G401.6 (cell line): Measurements from ENCODE around the gene DNAJC9.
"Not testable (repeated sequence)": the region's sequence is repeated elsewhere in the genome, so short reads cannot be mapped to it uniquely, and the experiment has no call there.

Experiments used
- FAIRE-seq: peaks from 2 replicates; lab custom pipeline; 2012; peaks lifted over from hg19 to GRCh38; lab: Jason Lieb, UNC

The DNAJC9 gene

GRCh38 chr10:73246646-73247508 lies at the start of gene DNAJC9:
DNAJC9 (minus strand) TSS chr10:73247255; CDS start chr10:73247189, 66 bp downstream.
- peak; percentile 92 for FAIRE-seq

GRCh38 chr10:73293461-73293860 lies 46.4 kb upstream of the DNAJC9 start:
- FAIRE-seq, result no peak

- FAIRE-seq, result no peak
Measured at GRCh38 chr10:73289958-73290357, 42.9 kb upstream of the DNAJC9 start.

GRCh38 chr10:73287441-73287840 lies 40.4 kb upstream of the DNAJC9 start:
- no peak for FAIRE-seq

GRCh38 chr10:73281097-73281496 lies 34.0 kb upstream of the DNAJC9 start:
- no peak for FAIRE-seq

- peak; percentile 15 for FAIRE-seq
Measured at GRCh38 chr10:73264423-73264822, 17.4 kb upstream of the DNAJC9 start.

- FAIRE-seq, result peak; percentile 94
Measured at GRCh38 chr10:73263693-73264347, 16.8 kb upstream of the DNAJC9 start.

- FAIRE-seq, result no peak
Measured at GRCh38 chr10:73262880-73263555, 16.0 kb upstream of the DNAJC9 start.

GRCh38 chr10:73262105-73262730 lies 15.2 kb upstream of the DNAJC9 start:
- FAIRE-seq, result no peak

- FAIRE-seq, result no peak
Measured at GRCh38 chr10:73261362-73261995, 14.4 kb upstream of the DNAJC9 start.

- FAIRE-seq, result not testable (repeated sequence)
Measured at GRCh38 chr10:73258612-73259011, 11.6 kb upstream of the DNAJC9 start.

GRCh38 chr10:73253225-73253555 lies 6.1 kb upstream of the DNAJC9 start:
- no peak for FAIRE-seq

GRCh38 chr10:73252445-73253224 lies 5.6 kb upstream of the DNAJC9 start, which contains the start of gene MRPS16:
MRPS16 (minus strand) TSS chr10:73252644; CDS start chr10:73252482, 162 bp downstream.
- FAIRE-seq, result peak; percentile 97

- FAIRE-seq, result no peak
Measured at GRCh38 chr10:73251683-73252444, 4.8 kb upstream of the DNAJC9 start.

GRCh38 chr10:73248259-73248724 lies 1.2 kb upstream of the DNAJC9 start:
- no peak for FAIRE-seq

GRCh38 chr10:73247509-73248258 lies 629 bp upstream of the DNAJC9 start:
- FAIRE-seq, result no peak

GRCh38 chr10:73246322-73246645 lies 771 bp downstream of the DNAJC9 start:
- FAIRE-seq, result no peak

- no peak for FAIRE-seq
Measured at GRCh38 chr10:73244866-73245477, 2.1 kb downstream of the DNAJC9 start.

GRCh38 chr10:73239908-73240307 lies 7.1 kb downstream of the DNAJC9 start:
- FAIRE-seq, result no peak
